HepG2 (cell line): ENCODE measurements around the gene MAP3K2. TPM values are rescaled to one million over a fixed set of nuclear protein-coding genes. Genes with fewer than 3 reads are reported as not detected.

Experiments used
- DBP ChIP-seq: sonication (generic); formaldehyde crosslinking; IDR thresholded peaks from 2 replicates; pipeline ENCODE4 v1.4.0; 2020; ENCODE audit warnings: missing genetic modification reagents; ENCODE audit errors: not compliant biosample characterization
- FOXC1 ChIP-seq: sonication (generic); formaldehyde crosslinking; IDR thresholded peaks from 2 replicates; pipeline ENCODE4 v1.8.0; 2022; ENCODE audit warnings: mild to moderate bottlenecking, missing genetic modification reagents, borderline replicate concordance
- FOXO1 ChIP-seq: sonication (generic); formaldehyde crosslinking; IDR thresholded peaks from 2 replicates; pipeline ENCODE4 v1.4.0; 2020; ENCODE audit warnings: missing genetic modification reagents
- GABPB1 ChIP-seq: IDR thresholded peaks from 2 replicates; pipeline ENCODE4 v1.6.1; 2016; ENCODE audit warnings: mild to moderate bottlenecking, missing genetic modification reagents, moderate library complexity, missing compliant biosample characterization
- GLMP ChIP-seq: sonication (generic); formaldehyde crosslinking; IDR thresholded peaks from 2 replicates; pipeline ENCODE4 v1.9.0; 2021; ENCODE audit warnings: missing genetic modification reagents, mild to moderate bottlenecking, borderline replicate concordance
- GPN1 ChIP-seq: sonication (generic); formaldehyde crosslinking; IDR thresholded peaks from 2 replicates; pipeline ENCODE4 v1.5.1; 2020; ENCODE audit warnings: missing genetic modification reagents, borderline replicate concordance
- LCORL ChIP-seq, 2 experiments: fragments of 450-650 bp in 1 of 2; sonication (generic) in 1 of 2; formaldehyde crosslinking in 1 of 2; IDR thresholded peaks; 2 replicates each; pipeline versions ENCODE4 v1.5.0 to v1.6.1; 2017 to 2020; ENCODE audit warnings: antibody characterized with exemption in 1 of 2, missing genetic modification reagents in 1 of 2
- MED1 ChIP-seq: sonication (generic); formaldehyde crosslinking; IDR thresholded peaks from 2 replicates; pipeline ENCODE4 v1.4.0; 2020; ENCODE audit warnings: missing genetic modification reagents
- MIXL1 ChIP-seq: IDR thresholded peaks from 2 replicates; pipeline ENCODE4 v1.6.1; 2016
- NONO ChIP-seq, 2 experiments: fragments of 450-650 bp in 1 of 2; sonication (generic) in 1 of 2; formaldehyde crosslinking in 1 of 2; IDR thresholded peaks in 1 of 2; conservative IDR thresholded peaks in 1 of 2; 2 replicates each; pipeline versions ENCODE4 v1.6.1 to v1.8.0; 2017 to 2022; ENCODE audit warnings: mild to moderate bottlenecking in 1 of 2, missing genetic modification reagents in 1 of 2, moderate library complexity in 1 of 2
- PHF20 ChIP-seq: sonication (generic); formaldehyde crosslinking; IDR thresholded peaks from 2 replicates; pipeline ENCODE4 v1.5.0; 2020; ENCODE audit warnings: mild to moderate bottlenecking, missing genetic modification reagents
- ZNF18 ChIP-seq: sonication (generic); formaldehyde crosslinking; IDR thresholded peaks from 2 replicates; pipeline ENCODE4 v1.8.0; 2022; ENCODE audit warnings: mild to moderate bottlenecking, missing genetic modification reagents; ENCODE audit not compliant: insufficient replicate concordance
- ZNF350 ChIP-seq: sonication (generic); formaldehyde crosslinking; IDR thresholded peaks from 2 replicates; pipeline ENCODE4 v1.4.0; 2020; ENCODE audit warnings: mild to moderate bottlenecking, low read depth, missing genetic modification reagents, borderline replicate concordance
- ZNF737 ChIP-seq: sonication (generic); formaldehyde crosslinking; IDR thresholded peaks from 2 replicates; pipeline ENCODE4 v1.5.0; 2020; ENCODE audit warnings: missing genetic modification reagents, mild to moderate bottlenecking, borderline replicate concordance
- ZNF766 ChIP-seq: sonication (generic); formaldehyde crosslinking; IDR thresholded peaks from 2 replicates; pipeline ENCODE4 v1.5.0; 2020; ENCODE audit warnings: missing genetic modification reagents, borderline replicate concordance
- ZNF777 ChIP-seq: sonication (generic); formaldehyde crosslinking; IDR thresholded peaks from 2 replicates; pipeline ENCODE4 v1.4.0; 2020; ENCODE audit warnings: missing genetic modification reagents
- ZSCAN9 ChIP-seq: IDR thresholded peaks from 2 replicates; pipeline ENCODE4 v1.6.1; 2016; ENCODE audit warnings: borderline replicate concordance
- polyA plus RNA-seq, 8 experiments: library from polyadenylated mRNA; depleted of rRNA in 3 of 8; stranded (reverse) in 7 of 8; unstranded in 1 of 8; fragments of >200 nt; fragmentation: Illumina TruSeq in 4 of 8; extraction: Trizol in 4 of 8; gene quantifications; 2 replicates each; pipeline versions ENCODE4 v1.2.1 to v1.2.3, GENCODE V29; 2011 to 2016; ENCODE audit warnings: low read depth in 4 of 8, missing spikeins in 1 of 8, mixed read lengths in 1 of 8; ENCODE audit not compliant: insufficient read depth in 1 of 8
- total RNA-seq, 5 experiments: library from RNA; depleted of rRNA; stranded (reverse); fragments of >200 nt; fragmentation: Illumina TruSeq; extraction: Trizol; gene quantifications; 2 replicates each; pipeline ENCODE4 v1.2.3, GENCODE V29; 2016; ENCODE audit warnings: low read depth in 1 of 5
- TF ChIP-seq, protein P1 (sequence below): sonication (generic); formaldehyde crosslinking; conservative IDR thresholded peaks from 2 replicates; pipeline ENCODE4 v1.8.0; 2022; ENCODE audit warnings: low read depth, missing genetic modification reagents
- TF ChIP-seq, protein P2 (sequence below): sonication (generic); formaldehyde crosslinking; IDR thresholded peaks from 2 replicates; pipeline ENCODE4 v1.9.0; 2022; ENCODE audit warnings: missing genetic modification reagents, mild to moderate bottlenecking, borderline replicate concordance

Gene MAP3K2
- total and polyA plus RNA-seq, 2 of the 13 experiments (the other 11 are each of a cell fraction or from before 2014, with no cell fraction given), result 12.2 to 37.2 TPM

GRCh38 chr2:127387655-127388422 is at the start of gene MAP3K2 (continued):
- TF ChIP-seq DBP (CRISPR knock-in tag) (peak; percentile 47), ZNF350 (CRISPR knock-in tag) (0 out of 2 replicates have a peak, but pooled peaks have one; percentile 52), FOXO1 (CRISPR knock-in tag) (0 out of 2 replicates have a peak, but pooled peaks have one; percentile 26), PHF20 (peak; percentile 67), FOXC1 (CRISPR knock-in tag) (peak; percentile 80; the same call in 1 of the 2 replicates), GLMP (0 out of 2 replicates have a peak, but pooled peaks have one; percentile 76), ZSCAN9 (CRISPR knock-in tag) (peak; percentile 17; the same call in 1 of the 2 replicates), ZNF18 (CRISPR knock-in tag) (peak; percentile 73), NONO (IDR thresholded peaks at IDR 0.05) (no peak), NONO (CRISPR knock-in tag; conservative IDR thresholded peaks at IDR 0.05) (peak; percentile 27), ZNF766 (CRISPR knock-in tag) (no peak), LCORL (IDR thresholded peaks at IDR 0.05) (no peak), LCORL (CRISPR knock-in tag; IDR thresholded peaks at IDR 0.05) (peak; percentile 22; the same call in 1 of the 2 replicates), ZNF777 (CRISPR knock-in tag) (peak; percentile 64), GPN1 (CRISPR knock-in tag) (0 out of 2 replicates have a peak, but pooled peaks have one; percentile 60), ZNF737 (CRISPR knock-in tag) (no peak), GABPB1 (peak; percentile 74), MIXL1 (CRISPR knock-in tag) (no peak), MED1 (CRISPR knock-in tag) (peak; percentile 51; the same call in 1 of the 2 replicates)
- TF ChIP-seq, protein P1, sequence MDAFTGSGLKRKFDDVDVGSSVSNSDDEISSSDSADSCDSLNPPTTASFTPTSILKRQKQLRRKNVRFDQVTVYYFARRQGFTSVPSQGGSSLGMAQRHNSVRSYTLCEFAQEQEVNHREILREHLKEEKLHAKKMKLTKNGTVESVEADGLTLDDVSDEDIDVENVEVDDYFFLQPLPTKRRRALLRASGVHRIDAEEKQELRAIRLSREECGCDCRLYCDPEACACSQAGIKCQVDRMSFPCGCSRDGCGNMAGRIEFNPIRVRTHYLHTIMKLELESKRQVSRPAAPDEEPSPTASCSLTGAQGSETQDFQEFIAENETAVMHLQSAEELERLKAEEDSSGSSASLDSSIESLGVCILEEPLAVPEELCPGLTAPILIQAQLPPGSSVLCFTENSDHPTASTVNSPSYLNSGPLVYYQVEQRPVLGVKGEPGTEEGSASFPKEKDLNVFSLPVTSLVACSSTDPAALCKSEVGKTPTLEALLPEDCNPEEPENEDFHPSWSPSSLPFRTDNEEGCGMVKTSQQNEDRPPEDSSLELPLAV (CRISPR knock-in tag), result no peak
- TF ChIP-seq, protein P2, sequence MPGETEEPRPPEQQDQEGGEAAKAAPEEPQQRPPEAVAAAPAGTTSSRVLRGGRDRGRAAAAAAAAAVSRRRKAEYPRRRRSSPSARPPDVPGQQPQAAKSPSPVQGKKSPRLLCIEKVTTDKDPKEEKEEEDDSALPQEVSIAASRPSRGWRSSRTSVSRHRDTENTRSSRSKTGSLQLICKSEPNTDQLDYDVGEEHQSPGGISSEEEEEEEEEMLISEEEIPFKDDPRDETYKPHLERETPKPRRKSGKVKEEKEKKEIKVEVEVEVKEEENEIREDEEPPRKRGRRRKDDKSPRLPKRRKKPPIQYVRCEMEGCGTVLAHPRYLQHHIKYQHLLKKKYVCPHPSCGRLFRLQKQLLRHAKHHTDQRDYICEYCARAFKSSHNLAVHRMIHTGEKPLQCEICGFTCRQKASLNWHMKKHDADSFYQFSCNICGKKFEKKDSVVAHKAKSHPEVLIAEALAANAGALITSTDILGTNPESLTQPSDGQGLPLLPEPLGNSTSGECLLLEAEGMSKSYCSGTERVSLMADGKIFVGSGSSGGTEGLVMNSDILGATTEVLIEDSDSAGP (CRISPR knock-in tag), result peak; percentile 50; the same call in 1 of the 2 replicates
